ENCODE measurements around the gene TDRD12.

TDRD12 gene

DNA sequence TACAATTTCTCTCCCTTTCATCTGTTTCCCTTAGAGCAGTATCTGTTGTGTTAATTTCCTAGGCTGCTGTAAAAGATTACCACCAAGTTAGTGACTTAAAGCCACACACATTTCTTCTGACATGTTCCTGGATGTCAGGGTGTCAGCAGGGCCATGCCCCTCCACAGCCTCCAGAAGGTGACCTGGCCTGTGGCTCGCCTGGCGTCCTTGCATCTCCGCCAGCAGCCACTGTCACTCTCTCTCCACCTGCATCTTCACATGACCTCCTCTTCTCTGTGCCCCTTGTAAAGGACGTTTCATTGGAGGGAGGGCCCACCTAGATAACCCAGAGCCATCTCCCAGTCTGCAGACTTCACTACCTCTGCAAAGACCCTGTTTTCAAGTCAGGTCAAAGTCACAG is 88.7 kb downstream of the TDRD12 start:
- Mint-ChIP-seq H3K27ac (no peak overlapping the region), H3K27me3 (peaks cover 8% of the 10 kb centered on the region), H3K4me1 (peaks cover 21% of the 10 kb centered on the region), H3K4me3 (no peak overlapping the region), H3K9me3 (no peaks in the 10 kb centered on the region)
- no peak for DNase-seq
- no peak for ATAC-seq

- DNase-seq: no peak
- peak overlapping the region in 1 of 2 donors; percentile 68 for H3K4me3 Mint-ChIP-seq
- peaks cover 8% of the 10 kb centered on the region for H3K27me3 Mint-ChIP-seq
- peaks cover 21% of the 10 kb centered on the region for H3K4me1 Mint-ChIP-seq
- H3K27ac Mint-ChIP-seq: peak overlapping the region; percentile 63 to 78
- ATAC-seq: peak; percentile 50
- H3K9me3 Mint-ChIP-seq: no peaks in the 10 kb centered on the region
Measured at GRCh38 chr19:32809254-32809653, 89.7 kb downstream of the TDRD12 start.

DNA sequence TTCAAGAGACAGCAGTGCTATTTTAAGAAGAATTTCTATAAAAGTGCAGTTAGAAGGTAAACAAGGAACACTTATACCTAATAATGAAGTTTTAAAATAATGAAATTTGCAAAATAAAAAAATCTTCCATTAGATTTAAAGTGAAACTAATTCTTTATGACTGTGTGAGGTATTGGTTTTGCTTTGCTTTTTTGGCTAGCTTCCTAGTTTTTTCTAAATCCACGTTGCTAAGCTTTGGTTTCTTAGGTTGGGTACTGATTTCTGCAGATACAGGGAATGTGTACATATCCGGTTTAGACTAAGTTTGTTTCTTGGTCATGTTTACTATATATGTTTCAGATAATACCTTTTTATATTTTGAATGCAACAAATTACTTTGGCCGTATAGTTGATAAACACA is 90.2 kb downstream of the TDRD12 start:
- ATAC-seq: no peak
- peak overlapping the region in 1 of 2 donors; percentile 63 for H3K27ac Mint-ChIP-seq
- peaks cover 21% of the 10 kb centered on the region for H3K4me1 Mint-ChIP-seq
- no peak for DNase-seq
- no peak overlapping the region for H3K4me3 Mint-ChIP-seq
- peaks cover 8% of the 10 kb centered on the region for H3K27me3 Mint-ChIP-seq
- H3K9me3 Mint-ChIP-seq: no peaks in the 10 kb centered on the region

GRCh38 chr19:32810452-32810851 is 90.9 kb downstream of the TDRD12 start:
- H3K9me3 Mint-ChIP-seq: no peaks in the 10 kb centered on the region
- H3K27ac Mint-ChIP-seq: no peak overlapping the region
- H3K27me3 Mint-ChIP-seq: peaks cover 8% of the 10 kb centered on the region
- ATAC-seq (no peak), DNase-seq (no peak)
- H3K4me1 Mint-ChIP-seq: peaks cover 21% of the 10 kb centered on the region
- no peak overlapping the region for H3K4me3 Mint-ChIP-seq

DNA sequence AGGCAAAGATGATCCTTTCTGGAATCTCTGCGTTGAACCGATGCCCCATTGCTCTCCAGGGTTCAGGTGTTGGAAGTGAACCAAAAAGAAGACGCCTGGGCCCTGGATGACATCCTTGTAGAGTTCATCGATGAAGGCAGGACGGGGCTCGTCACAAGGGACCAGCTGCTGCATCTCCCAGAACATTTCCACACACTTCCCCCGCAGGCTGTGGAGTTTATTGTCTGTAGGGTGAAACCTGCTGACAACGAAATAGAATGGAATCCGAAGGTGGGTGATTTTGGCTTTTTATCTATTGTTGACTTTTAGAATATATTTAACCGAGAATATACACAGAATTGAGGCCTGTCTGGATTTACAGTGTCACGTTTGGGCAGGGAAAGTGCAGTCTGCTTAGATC is 91.6 kb downstream of the TDRD12 start:
- ATAC-seq (no peak), DNase-seq (no peak)
- no peaks in the 10 kb centered on the region for H3K9me3 Mint-ChIP-seq
- no peak overlapping the region for H3K4me3 Mint-ChIP-seq
- H3K4me1 Mint-ChIP-seq: peaks cover 21% of the 10 kb centered on the region
- peaks cover 8% of the 10 kb centered on the region for H3K27me3 Mint-ChIP-seq
- no peak overlapping the region for H3K27ac Mint-ChIP-seq

- no peak for DNase-seq
- H3K27ac Mint-ChIP-seq: no peak overlapping the region
- H3K4me1 Mint-ChIP-seq: peaks cover 26% of the 10 kb centered on the region
- H3K9me3 Mint-ChIP-seq: no peaks in the 10 kb centered on the region
- no peak for ATAC-seq
- peaks cover 8% of the 10 kb centered on the region for H3K27me3 Mint-ChIP-seq
- no peak overlapping the region for H3K4me3 Mint-ChIP-seq
Measured at GRCh38 chr19:32812036-32812435, 92.5 kb downstream of the TDRD12 start.

DNA sequence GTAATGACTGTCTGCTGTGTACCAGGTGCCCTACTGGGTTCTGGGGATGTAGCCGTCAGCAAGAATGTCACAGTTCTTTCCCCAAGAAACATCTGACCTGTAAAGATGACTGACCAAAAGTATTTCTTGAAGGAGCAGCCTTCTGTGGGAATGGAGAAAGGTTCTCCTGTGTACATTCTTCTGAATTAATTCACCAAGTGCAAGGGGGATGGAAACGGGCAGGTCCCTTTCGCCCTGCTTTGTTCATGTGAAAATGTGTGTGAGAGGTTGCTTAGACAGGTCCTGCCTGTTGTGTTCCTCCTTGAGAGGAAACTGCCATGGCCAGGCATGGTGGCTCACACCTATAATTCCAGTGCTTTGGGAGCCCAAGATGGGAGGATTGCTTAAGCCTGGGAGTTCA is 93.0 kb downstream of the TDRD12 start:
- H3K27ac Mint-ChIP-seq: no peak overlapping the region
- ATAC-seq (no peak), DNase-seq (no peak)
- H3K4me3 Mint-ChIP-seq: no peak overlapping the region
- H3K9me3 Mint-ChIP-seq: no peaks in the 10 kb centered on the region
- H3K4me1 Mint-ChIP-seq: peaks cover 31% of the 10 kb centered on the region
- H3K27me3 Mint-ChIP-seq: peaks cover 11% of the 10 kb centered on the region

DNA sequence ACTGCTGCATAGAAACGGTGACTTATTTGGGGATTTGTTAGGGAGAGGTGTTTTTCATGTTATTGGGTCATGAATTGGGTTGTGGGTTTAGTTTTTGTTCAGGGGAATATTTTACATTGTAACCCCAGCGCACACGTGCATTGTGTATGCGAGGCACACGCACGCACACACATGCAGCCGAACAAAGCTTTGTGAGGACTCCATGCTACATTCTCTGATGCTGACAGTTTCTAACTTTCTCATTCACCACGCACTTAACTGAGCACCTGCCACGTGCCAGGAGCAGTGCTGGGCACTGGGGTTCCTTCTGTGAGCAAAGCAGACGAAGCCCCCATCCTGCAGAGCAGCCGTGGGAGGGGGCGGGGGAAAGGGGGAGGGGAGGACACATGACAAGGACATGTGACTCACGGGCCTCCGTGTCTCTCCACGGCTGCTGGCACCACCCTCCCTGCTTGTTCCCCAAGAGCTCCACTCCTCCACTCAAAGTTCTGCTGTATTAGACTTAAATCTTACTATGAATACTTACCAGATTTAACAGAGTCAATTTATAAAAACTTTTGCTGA is 94.4 kb downstream of the TDRD12 start:
- peaks cover 24% of the 10 kb centered on the region for H3K27me3 Mint-ChIP-seq
- no peak overlapping the region for H3K4me3 Mint-ChIP-seq
- no peaks in the 10 kb centered on the region for H3K9me3 Mint-ChIP-seq
- peaks cover 38% of the 10 kb centered on the region for H3K4me1 Mint-ChIP-seq
- H3K27ac Mint-ChIP-seq: no peak overlapping the region
- no peak for DNase-seq
- no peak for ATAC-seq

GRCh38 chr19:32814624-32815023 is 95.1 kb downstream of the TDRD12 start:
- peaks cover 38% of the 10 kb centered on the region for H3K4me1 Mint-ChIP-seq
- H3K27me3 Mint-ChIP-seq: peaks cover 20% of the 10 kb centered on the region
- DNase-seq (no peak), ATAC-seq (no peak)
- no peak overlapping the region for H3K4me3 Mint-ChIP-seq
- H3K27ac Mint-ChIP-seq: no peak overlapping the region
- no peaks in the 10 kb centered on the region for H3K9me3 Mint-ChIP-seq

DNA sequence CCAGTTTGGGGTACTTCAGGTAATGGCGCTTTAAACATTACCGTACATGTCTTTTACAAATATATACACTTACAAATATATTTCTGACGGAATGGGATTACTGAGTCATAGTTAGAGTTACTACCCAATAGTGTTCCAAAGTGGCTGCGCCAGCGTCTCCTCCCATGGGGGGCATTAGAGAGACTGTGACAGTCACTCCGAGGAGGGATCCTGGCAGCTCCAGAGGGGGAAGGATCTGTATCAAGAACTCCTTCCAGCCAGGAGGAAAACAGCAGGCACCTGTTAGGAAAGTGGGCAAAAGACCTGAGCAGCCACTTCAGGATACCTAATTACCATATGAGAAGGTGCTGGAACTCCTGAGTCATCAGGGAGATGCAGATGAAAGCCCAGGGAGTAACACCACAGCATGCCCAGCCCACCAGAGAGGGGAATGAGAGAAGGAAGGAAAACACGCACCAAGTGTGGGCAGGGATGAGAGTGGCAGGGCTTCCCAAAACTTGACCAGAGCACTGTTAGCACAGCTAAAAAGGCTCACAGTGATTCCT is 97.1 kb downstream of the TDRD12 start:
- Mint-ChIP-seq H3K4me1 (peaks cover 45% of the 10 kb centered on the region), H3K27me3 (peaks cover 26% of the 10 kb centered on the region), H3K27ac (peak overlapping the region in 1 of 2 donors; percentile 42), H3K4me3 (no peak overlapping the region), H3K9me3 (no peaks in the 10 kb centered on the region)
- ATAC-seq (no peak), DNase-seq (no peak)

GRCh38 chr19:32817569-32818476 is 98.3 kb downstream of the TDRD12 start:
- ATAC-seq (no peak), DNase-seq (no peak)
- Mint-ChIP-seq H3K9me3 (no peaks in the 10 kb centered on the region), H3K27ac (no peak overlapping the region), H3K4me1 (peaks cover 45% of the 10 kb centered on the region), H3K27me3 (peaks cover 27% of the 10 kb centered on the region), H3K4me3 (no peak overlapping the region)

DNA sequence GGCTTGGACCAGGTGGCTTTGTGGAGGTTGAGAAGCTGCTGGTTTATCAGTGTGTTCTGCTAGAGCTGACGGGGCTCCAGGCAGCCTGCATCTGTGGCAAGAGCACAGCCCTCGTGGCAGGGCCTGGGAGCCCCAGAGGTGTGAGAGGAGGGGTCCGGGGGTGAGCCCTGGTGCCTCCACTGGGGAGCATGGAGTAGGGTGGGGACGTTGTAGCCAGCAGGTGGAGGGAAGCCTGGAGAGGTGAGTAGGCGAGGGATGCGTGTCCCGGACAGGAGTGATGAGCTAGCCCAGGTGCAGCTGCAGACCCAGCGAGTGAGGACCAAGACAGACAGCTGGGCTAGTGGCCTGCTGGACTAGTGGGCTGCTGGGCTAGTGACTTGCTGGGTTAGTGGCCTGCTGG is 99.0 kb downstream of the TDRD12 start:
- Mint-ChIP-seq H3K9me3 (no peaks in the 10 kb centered on the region), H3K27me3 (peaks cover 34% of the 10 kb centered on the region), H3K4me1 (peaks cover 45% of the 10 kb centered on the region), H3K27ac (no peak overlapping the region), H3K4me3 (no peak overlapping the region)
- ATAC-seq (no peak), DNase-seq (no peak)

DNA sequence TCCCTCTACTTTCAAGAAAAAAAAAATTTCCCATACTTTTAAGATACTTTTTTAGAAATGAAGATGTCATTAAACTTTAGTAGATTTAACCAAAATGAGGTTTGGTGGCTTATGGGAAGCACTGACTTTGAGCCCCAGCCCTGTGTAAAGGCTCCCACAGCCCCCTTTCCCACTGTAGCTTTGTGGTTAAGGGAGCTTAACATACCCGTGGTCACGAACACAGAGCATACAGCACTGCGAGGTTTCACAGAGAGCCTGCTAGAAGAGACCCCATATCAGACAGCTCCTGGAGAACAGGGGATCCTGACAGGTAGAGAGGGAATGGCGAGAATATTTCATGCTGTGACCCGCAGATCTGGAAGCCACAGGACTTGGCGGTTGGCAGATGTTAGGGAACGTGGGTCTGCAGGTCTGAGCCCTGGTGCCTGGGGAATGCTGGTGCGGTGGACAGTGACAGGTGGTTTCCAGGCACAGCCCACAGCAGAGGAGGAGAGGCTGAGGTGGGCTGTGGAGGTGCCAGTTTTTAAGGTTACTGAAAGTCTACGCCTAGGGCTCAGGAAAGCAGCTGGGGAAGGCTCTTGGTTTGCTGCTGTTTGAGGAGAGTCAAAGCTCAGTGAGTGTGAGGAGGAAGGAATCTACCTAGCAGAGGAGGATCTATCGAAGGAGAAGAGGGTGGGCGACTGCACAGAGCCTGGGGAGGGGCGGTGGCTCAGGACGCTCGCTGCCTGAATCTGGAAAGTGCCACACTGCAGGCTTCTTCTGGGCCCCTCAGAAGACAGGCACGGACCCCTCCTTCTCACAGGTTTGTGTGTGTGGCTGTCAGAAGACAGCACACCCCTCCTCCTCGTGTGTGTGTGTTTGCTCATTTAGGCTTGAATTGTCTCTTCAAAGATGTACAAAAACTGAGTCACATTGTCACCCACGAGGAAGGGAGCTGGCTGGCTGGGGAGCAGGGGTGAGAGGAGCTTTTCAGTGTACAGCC is 100.1 kb downstream of the TDRD12 start:
- Mint-ChIP-seq H3K4me3 (peak overlapping the region in 1 of 2 donors; percentile 75), H3K27me3 (peaks cover 44% of the 10 kb centered on the region), H3K27ac (peak overlapping the region; percentile 16 to 29), H3K9me3 (no peaks in the 10 kb centered on the region), H3K4me1 (peaks cover 45% of the 10 kb centered on the region)
- DNase-seq (peak in 1 of 2 donors; percentile 13), ATAC-seq (peak; percentile 33)

GRCh38 chr19:32822916-32823746 is 103.6 kb downstream of the TDRD12 start:
- no peak overlapping the region for H3K4me3 Mint-ChIP-seq
- H3K9me3 Mint-ChIP-seq: no peaks in the 10 kb centered on the region
- peak overlapping the region in 1 of 2 donors; percentile 31 for H3K27ac Mint-ChIP-seq

More at GRCh38 chr19:32822916-32823746, 103.6 kb downstream of the TDRD12 start:
- Mint-ChIP-seq H3K4me1 (peaks cover 32% of the 10 kb centered on the region), H3K27me3 (peaks cover 41% of the 10 kb centered on the region)
- no peak for ATAC-seq
- DNase-seq: no peak
